AG20443 (cell line): ENCODE data around the gene CWC27.

Source experiments
- DNase-seq: peaks from one replicate; pipeline ENCODE4 v3.0.0; 2012; ENCODE audit warnings: low spot score, mixed read lengths

The CWC27 gene, protein sequence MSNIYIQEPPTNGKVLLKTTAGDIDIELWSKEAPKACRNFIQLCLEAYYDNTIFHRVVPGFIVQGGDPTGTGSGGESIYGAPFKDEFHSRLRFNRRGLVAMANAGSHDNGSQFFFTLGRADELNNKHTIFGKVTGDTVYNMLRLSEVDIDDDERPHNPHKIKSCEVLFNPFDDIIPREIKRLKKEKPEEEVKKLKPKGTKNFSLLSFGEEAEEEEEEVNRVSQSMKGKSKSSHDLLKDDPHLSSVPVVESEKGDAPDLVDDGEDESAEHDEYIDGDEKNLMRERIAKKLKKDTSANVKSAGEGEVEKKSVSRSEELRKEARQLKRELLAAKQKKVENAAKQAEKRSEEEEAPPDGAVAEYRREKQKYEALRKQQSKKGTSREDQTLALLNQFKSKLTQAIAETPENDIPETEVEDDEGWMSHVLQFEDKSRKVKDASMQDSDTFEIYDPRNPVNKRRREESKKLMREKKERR

DNA sequence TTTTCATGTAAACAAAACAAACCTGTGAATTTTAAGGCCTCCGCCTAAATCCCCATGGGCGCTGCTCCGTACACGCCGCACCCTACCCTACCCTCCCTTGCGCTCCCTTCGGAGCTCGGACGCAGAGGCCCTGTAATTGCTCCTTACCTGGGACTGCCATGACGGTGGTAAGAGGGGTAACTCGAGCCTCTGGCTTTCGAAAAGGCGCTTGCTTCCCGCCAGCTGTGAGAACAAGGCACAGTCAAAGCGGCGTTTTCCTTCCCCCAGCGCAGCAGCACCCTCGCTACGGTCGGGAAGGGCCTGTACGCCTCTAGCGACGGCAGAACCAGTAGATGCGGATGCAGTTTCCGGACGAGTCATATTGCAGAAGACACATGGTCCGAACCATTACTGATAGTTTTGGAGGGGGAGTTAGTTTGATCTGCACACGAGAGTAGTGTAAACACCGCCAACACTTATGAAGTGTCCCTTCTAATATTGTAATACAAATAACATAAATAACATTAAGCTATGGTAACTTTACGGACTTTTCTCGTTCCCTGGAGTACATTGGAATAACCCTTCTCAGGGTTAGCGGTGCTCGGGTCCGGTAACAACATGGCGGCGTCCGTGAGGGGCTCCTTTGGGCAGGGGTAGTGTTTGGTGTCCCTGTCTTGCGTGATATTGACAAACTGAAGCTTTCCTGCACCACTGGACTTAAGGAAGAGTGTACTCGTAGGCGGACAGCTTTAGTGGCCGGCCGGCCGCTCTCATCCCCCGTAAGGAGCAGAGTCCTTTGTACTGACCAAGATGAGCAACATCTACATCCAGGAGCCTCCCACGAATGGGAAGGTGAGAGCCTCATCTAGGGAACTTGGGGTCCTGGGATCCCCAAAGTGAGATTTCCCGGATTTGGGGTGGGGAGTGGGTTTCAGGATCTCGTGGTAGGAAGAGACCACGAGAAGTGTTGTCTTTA is at the start of gene CWC27, which contains the start of gene SREK1IP1:
TSS of gene CWC27 (plus strand) at position 573 of the 955 bp plus-strand sequence. CDS start at position 790, 217 bp downstream.
TSS of gene SREK1IP1 (minus strand) at position 334 of the 955 bp plus-strand sequence. CDS start at position 160, 174 bp downstream.
- peak; percentile 91 for DNase-seq

DNA sequence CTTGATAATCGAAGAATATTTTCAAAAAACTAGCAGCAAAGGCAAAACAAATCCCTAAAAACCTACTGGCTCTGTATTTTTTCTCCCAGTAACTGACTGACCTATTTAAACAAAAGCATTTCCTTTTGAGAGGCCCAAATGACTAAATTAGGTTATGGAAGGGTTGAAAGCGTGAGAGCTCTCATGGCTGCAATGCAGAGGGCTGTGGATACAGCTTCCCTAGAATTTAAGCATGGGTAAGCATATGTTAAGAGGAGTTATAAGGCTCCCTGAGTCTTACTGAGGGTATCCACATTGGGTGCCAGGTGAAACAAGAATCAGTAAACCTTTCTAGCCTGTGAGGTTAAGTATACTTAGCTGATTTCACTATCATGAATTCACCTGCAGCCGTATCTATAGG is 46.1 kb upstream of the CWC27 start:
- DNase-seq: no peak

DNA sequence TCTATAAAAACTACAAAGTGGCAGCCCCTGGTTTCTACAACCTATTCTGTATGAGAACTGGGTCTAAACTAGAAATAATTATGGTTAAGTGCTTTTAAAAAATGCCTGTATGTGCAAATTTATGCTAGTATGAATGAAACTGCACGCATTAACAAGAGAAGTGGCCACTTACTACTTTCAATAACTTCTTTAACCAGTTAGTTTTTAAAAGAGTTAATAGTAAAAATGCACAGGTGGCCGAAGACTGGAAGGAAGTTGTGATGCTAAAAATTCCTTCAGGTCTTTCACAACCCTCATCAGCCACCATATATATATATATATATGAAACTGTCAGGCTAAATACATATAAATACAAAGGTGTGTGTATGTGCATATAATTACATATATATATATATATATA is 41.6 kb upstream of the CWC27 start:
- no peak for DNase-seq

DNA sequence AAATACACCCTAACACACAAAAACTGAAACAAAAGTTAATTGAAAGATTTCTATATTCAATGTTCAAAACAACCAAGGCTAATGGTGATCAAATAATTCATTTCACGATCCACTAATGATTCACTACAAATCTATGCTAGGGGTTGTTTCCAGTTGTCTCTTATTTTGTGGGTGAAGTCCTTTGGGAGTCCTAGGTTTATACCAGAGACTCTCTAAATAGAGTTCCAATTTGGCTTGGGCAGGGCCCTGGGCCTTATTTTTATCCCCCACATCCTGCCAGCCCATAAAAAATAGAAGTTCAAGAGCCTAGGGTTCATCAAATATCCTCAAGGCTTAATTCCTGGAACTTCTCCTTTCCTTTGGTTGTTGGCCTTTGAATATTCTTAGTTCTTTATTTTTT is 26.3 kb upstream of the CWC27 start:
- no peak for DNase-seq

DNA sequence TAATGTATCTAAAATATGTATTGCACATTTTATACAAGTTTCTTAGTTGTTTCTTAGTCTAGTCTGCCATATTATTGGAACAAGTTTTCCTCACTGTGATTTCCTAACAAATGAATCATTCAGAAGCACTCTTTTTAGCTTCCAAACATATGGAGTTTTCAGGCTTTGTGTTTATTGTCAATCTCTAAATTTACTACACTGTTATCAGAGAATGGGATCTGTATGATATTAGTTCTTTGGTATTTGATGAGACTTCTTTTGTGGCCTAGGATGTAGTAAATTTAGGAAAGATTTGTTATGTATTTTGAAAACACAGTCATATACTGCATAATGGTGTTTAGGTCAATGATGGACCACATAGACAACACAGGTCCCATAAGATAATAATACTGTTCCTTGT is 25.9 kb upstream of the CWC27 start:
- no peak for DNase-seq

DNA sequence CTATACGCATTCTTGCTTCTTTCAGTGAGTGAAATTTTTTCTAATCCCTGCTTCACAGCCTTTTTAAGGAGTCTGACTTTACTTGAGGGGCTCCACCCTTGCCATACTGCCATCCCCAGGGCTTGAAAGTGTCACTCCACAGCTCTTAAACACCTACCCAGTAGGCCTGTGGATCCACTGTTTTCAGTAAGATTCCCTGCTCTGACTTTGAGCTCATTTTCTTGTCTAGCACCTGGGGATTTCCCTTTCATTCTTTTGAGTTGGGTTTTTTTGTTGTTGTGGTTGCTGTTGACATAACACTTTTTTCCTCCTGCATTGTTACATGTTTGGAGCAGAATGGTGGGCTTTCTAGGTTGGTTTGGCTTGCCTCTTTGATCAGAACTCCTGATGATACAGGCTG is 23.8 kb upstream of the CWC27 start:
- no peak for DNase-seq

DNA sequence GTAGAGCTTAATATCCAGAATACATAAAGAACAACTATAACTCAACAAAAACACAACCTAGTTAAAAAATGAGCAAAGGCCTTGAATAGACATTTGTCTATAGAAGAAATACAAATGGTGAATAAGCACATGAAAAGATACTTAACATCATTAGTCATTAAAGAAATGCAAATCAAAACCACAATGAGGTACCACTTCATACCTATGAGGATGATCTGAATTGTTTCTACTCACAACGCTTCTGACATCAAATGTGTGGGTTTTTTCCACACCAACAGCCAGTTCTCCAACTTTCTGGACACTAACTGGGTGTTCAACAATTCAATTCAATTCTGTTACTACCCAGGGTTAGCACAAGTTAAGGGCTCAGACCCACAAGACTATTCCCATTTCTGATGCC is 22.3 kb upstream of the CWC27 start:
- no peak for DNase-seq

DNA sequence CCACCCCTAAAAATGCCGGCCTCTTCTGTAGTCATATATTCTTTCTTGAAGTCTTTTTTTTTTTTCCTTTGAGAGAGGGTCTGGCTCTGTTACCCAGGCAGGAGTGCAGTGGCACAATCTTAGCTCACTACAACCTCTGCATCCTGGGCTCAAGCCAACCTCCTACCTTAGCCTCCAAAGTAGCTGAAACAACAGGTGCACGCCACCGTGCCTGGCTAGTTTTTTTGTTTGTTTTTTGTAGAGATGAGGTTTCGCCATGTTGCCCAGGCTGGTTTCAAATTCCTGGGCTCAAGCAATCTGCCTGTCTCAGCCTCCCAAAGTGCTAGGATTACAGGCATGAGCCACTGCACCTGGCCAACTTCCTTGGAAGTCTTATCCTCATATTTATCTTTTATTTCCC is 19.3 kb upstream of the CWC27 start:
- DNase-seq: no peak

DNA sequence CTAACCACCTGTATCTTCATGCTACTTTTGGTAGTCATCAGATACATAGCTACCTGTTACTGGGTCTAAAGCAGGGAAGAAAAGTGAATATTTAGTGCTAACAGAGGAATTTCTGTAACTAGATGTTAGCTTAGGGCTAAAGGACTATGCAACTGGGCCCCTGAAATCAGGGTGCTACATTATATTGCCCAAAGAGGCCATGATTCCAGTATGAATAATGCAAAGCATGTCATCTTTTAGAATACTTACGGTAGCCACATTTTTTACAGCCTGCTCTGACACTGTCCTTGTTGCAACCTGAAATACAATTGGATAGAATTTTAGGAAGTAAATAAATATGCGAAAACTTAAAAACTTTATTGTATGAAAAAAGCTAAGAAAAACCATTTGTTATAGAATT is 14.7 kb upstream of the CWC27 start:
- DNase-seq: no peak

DNA sequence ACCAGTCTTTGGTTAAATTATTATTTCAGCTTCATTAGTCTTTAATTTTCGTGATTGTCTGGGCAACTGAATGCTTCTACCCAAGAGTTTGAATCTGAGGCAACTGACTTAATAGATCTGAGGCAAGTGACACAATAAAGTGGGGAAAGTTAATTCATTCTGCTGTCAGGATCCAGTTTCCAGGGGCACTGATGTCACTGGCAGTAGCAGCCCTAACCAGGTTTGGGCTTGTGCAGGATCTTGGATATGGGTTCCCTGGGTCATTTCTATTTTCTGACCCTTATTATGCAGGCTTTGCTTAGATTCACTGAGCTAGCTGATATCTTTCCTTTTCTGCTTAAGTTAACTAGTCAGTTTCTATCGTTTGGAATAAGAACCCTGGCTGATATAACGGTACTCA is 9.8 kb upstream of the CWC27 start:
- DNase-seq: no peak

DNA sequence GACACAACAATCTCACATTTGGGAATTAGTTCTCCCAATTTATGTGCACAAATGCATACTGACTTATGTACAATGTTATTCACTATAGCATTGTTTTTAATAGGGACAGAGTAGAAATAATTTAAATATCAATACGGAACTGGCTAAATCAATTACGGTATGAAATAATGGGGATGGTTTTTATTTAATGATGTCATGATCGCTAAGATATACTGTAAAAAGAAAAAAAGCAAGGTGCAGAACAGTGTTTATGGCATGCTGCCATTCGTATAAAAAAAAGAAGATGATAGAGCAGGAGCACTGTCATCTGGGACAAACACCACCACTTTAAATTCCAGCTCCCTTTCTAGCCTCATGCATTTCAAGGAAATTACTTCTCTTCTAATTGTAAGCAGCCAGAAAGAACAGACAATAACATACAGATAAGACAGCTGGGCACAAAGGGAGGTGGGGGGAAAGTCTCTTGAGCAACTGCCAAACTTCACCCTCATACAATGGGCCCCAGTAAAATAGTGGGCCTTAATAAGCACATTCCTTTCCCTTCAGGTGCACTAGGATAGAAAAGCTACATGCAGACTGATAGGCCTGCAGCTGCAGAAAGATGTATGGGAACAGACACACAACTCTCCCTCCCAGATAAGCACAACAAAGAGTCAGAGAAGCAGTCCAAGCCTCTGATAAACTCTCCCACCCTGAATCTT is 8.6 kb upstream of the CWC27 start:
- DNase-seq: no peak

DNA sequence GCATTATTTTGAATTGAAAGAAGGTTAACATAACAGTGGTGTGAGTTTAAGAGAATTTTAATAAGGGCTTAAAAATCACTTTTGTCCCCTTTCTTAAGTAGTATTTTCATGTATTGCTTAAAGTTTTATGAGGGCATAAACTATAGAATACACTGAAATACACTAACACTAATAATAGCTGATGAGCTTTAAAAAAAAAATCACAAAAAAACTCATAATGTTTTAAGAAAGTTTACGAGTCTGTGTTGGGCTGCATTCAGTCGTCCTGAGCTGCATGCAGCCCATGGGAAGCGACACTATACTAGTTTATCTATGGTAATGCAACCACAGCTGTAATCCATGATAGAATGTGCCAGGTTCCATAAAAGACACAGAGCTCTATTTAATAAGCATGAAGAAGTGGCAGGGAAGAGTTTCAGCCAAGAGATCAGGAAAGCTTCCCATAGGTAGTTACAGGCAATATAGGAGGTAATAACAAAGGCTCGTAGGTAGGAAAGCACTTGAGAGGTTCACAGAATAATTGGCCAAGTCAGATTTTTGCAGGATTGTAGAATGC is 4.7 kb upstream of the CWC27 start:
- DNase-seq: no peak

DNA sequence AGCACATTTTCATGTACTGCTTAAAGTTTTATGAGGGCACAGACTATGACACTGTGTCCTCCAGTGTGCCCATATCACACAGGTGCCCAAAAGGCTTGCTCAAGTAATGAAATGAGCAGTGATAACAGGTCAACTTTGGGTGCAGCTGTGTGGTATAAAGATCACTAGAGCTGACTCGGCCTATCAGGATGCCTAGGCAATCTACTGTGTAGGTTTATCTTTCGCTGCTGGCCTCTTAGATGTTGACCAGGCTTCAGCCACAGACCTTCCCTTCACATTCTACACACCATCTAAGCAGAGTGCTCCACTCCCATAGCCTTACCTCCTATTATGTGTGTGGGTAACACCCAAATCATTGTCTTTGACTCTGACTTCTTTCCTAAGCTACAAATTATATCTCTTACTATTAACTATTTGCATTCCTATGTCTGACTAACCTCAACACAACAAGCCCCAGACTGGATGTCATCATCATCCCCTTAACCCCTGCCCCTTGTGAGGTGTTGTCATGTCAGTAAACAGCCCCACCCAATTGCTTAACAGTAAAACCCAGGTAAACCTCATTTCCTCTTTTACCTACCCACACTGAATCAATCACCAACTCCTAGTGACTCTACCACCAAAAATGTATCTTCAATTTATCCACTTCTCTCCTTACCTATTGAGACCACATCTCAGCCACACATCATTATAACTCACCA is 2.8 kb upstream of the CWC27 start:
- DNase-seq: no peak

DNA sequence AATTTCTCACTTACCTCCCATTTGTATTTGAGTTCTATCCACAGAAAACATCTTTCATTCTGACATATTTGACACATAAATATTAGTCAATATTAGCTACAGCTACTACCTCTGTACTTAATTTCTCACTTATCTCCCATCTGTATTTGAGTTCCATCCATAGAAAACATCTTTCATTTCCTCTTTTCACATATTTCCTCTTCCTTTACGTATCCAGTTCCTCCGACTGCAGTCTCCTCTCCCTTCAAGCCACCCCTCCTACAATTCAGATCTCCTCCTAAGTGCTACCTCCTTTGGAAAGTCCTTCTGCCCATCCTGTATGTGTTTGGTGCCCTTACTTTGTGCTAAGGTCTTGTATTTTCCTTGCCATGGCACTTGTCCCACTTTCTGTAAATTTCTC is 1.8 kb upstream of the CWC27 start:
- no peak for DNase-seq

DNA sequence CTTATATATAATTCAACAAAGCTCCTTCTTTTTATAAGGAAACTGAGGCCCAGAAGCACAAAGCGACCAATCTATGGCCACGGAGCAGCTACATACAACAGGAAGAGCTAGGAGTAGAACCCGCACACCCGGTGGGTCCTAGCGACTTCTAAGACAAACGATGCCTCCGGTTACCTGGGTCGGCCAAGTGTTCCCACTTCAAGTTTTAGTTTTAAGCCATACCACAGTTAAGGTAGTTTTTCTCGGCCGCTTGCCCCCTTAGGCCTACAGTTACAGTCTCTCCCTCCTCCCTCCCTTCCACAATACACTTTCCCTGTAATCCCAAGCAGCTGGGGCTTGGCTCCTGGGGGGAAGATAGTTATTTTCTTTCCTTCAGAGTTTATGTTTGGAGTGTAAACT is 772 bp upstream of the CWC27 start:
- peak; percentile 12 for DNase-seq

DNA sequence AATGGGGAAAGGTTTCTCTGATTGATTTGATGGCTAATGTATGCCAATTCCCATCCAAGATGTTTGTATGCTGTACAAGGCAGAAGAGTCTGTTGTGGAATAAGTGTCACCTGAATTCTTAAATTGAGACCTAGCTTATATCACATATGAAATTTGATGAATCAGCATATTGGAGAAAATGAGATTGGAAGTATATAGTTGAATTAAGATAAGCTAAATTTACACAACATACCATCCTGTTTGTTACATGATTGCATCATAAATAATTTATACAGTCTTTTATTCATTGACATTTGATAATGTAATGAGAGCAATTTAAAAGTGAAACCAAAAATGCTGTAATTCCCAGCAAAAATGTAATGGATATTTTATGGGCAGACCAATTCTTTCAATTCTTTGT is 1.1 kb downstream of the CWC27 start:
- no peak for DNase-seq

DNA sequence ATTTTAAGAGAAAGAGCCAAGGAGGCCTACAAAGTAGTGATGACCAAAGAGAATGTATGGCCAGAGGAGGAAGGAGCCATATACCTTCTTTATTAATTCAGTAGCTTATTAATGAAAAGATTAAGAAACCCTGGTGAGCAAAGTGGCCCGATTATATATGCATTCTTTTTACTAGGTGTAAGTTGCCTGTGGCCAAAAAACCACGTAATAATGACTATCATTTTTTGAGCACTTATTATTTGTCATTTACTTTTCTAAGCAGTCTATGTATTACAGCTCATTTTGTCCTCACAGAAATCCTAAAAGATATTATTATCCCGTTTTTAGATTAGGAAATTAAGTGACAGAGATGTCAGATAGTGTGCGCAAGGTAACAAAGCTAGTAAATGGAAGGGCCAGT is 3.0 kb downstream of the CWC27 start:
- DNase-seq: no peak

DNA sequence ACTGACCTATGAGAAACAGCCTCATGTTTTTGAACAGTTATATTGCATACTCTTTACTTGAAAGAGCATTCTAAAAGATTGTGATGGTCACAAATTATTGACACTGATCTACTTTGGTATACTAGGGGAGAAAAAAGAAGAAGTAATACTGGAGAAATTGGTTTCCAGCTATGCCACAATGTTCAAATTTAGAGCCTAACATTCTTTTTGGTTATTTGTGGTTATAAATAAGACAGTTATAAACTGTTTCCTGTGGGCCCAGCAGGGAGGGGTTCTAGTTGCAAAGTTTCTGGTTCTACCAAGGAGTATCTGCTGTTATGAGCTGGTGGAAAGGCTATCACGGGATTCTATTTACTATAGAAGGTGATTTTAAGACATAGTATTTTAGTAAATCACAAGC is 4.8 kb downstream of the CWC27 start:
- DNase-seq: no peak

DNA sequence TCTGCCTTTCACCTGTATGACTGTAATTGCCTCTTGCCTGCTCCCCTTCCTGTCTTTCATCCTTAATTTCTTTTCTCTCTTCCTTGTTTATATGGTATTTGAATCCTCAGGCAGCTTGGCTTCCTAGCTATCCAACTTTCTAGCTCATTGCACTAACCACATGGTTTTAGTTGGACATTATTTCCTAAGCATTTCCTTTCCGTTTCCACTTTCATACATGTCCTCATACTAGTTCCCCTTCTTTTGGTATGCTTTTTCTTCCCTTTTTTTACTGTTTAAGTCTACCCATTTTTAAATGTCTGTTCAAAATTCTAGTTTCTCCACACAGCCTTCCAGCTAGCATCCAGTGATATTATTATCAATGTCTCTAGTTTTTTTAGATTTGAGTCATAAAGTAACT is 6.6 kb downstream of the CWC27 start:
- no peak for DNase-seq

DNA sequence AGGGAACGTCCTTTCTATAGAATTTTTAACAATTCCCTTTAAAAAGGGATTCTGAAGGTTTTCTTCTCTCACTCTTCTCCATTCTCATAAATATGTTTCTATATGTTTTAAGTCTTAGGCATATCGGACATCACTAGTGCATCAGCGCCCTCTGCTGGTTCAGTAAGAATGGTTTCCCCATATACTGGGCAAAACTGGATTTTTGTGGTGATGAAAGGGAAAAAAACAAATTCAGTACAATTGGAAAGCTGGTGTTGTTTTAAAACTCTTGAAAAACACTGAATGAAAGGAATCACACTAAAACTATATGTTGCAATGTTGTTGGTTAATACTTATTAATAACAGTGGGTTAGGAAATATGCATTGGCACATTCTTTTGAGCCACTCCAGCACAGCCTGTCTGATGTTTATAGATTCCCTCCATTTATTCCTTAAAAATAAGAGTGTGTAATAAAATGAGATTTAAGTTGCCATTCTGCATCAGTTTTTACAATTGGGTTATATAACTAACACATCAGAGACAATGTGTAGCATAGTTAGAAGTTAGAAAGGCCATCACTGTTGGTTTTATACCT is 15.8 kb downstream of the CWC27 start:
- peak; percentile 46 for DNase-seq

DNA sequence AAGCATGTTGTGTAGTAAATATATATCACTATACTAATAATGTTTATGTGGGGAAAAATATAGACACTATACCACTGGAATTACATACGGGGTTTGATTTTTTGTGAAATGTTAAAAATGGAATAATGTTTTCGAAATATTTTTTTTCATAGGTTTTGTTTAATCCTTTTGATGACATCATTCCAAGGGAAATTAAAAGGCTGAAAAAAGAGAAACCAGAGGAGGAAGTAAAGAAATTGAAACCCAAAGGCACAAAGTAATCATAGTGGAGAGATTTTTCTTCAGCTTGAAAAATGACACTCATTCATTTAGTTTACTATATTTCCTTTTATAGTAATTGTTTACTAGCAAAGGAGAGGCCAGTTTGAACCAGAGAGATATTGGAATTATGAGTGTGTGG is 17.6 kb downstream of the CWC27 start:
- no peak for DNase-seq
